Kidney epithelial cell (primary cell): ENCODE measurements around the gene C1QTNF2. TPM values are rescaled to one million over a fixed set of nuclear protein-coding genes. Genes with fewer than 3 reads are reported as not detected.
"Not testable (repeated sequence)": the region's sequence is repeated elsewhere in the genome, so short reads cannot be mapped to it uniquely, and the experiment has no call there.

ENCODE experiments used
- DNase-seq: peaks from one replicate; pipeline ENCODE4 v3.0.0-alpha.2; 2010; ENCODE audit warnings: low read depth
- H3K27me3 ChIP-seq: 2 replicates; pipeline ENCODE4 v1.6.0; 2011; ENCODE audit warnings: low read length; ENCODE audit not compliant: control insufficient read depth, insufficient read depth
- H3K36me3 ChIP-seq: 2 replicates; pipeline ENCODE4 v1.5.1; 2011; ENCODE audit warnings: low read length; ENCODE audit not compliant: control insufficient read depth, insufficient read depth
- H3K4me3 ChIP-seq: 2 replicates; pipeline ENCODE4 v1.5.1; 2011; ENCODE audit warnings: low read depth, mild to moderate bottlenecking, control low read depth, low read length
- total RNA-seq: library from RNA; depleted of rRNA; stranded (reverse); fragments of >200 nt; gene quantifications from 2 replicates; pipeline ENCODE4 v1.2.3, GENCODE V29; 2015
- TF ChIP-seq, protein P1 (sequence below): IDR thresholded peaks from 2 replicates; pipeline ENCODE4 v1.5.1; 2011; ENCODE audit warnings: mild to moderate bottlenecking, moderate library complexity, low read length, control low read depth, inconsistent platforms; ENCODE audit not compliant: insufficient read depth, poor library complexity, severe bottlenecking

C1QTNF2 gene
- total RNA-seq, 1 donor from 2014 or later: not detected

DNA sequence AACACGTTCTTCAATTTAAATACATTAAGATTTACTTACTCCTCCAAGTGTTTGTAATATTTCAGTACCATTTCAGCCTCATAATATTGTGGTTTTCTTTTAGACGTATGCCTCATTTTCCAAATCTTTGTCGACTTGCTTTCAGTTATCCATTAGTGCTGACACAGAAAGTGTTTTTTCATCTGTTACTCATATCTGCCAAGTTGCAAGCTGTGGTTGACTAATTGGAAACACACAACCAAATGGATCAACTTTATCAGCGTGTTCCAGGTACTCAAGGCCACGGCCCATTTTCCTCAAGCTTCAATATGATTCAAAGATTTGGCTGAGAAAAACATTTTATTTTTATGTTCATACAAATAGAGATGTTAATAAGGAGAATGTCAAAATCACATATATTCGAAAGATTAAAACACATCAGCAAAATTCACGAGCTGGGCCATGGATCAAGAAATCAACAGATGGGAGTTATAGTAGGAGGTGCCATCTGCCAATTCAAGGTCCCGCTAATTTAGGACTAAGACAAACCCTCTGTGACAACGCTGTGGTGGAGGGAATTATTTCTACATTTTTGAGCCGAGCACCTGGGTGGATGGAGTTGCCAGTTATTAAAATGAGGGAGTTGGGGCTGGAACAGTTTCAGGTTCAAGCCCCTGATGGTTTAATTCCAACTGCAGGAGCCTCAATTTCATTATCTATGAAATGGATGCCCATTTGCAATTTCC, 30.9 kb downstream of the C1QTNF2 start:
- TF ChIP-seq, protein P1, sequence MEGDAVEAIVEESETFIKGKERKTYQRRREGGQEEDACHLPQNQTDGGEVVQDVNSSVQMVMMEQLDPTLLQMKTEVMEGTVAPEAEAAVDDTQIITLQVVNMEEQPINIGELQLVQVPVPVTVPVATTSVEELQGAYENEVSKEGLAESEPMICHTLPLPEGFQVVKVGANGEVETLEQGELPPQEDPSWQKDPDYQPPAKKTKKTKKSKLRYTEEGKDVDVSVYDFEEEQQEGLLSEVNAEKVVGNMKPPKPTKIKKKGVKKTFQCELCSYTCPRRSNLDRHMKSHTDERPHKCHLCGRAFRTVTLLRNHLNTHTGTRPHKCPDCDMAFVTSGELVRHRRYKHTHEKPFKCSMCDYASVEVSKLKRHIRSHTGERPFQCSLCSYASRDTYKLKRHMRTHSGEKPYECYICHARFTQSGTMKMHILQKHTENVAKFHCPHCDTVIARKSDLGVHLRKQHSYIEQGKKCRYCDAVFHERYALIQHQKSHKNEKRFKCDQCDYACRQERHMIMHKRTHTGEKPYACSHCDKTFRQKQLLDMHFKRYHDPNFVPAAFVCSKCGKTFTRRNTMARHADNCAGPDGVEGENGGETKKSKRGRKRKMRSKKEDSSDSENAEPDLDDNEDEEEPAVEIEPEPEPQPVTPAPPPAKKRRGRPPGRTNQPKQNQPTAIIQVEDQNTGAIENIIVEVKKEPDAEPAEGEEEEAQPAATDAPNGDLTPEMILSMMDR: no peak
- H3K27me3 ChIP-seq: no peaks in the 10 kb centered on the region
- no peak overlapping the region for H3K4me3 ChIP-seq
- no peaks in the 10 kb centered on the region for H3K36me3 ChIP-seq
- no peak for DNase-seq

DNA sequence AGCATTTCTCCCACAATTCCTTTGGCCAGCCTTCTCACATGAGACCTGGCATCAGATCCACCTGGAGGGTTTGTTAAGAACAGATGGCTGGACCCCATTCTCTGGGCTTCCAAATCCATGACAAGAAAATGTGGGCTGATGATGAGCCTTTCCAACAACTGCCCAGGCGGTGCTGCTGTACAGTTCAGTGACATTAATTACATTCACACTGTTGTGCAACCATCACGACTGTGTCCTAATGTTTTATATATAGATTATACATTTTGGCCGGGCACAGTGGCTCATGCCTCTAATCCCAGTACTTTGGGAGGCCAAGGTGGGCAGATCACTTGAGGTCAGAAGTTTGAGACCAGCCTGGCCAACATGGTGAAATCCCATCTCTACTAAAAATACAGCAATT, 35.7 kb downstream of the C1QTNF2 start:
- H3K27me3 ChIP-seq, H3K36me3 ChIP-seq, H3K4me3 ChIP-seq, DNase-seq: not testable (repeated sequence)

DNA sequence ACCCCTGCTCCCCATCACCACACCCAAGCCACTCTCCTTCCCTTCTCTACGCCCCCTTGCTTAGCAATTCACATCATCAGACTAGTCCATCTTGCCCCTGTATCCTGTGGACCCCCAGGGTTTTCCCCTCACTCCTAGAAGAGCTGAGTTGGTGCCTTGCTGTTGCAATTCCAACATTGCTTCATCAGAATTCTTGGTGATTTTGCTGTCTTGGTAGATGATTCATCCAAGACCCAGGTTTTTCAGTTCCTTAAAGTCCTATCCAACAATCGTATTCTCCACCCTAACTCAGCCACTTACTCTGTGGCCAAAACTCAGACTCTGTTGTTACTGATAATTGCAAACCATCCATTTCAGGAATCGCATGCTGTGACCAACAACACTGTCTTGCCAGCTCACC, 36.7 kb downstream of the C1QTNF2 start:
- H3K27me3 ChIP-seq: no peaks in the 10 kb centered on the region
- DNase-seq: no peak
- TF ChIP-seq, protein P1: no peak

DNA sequence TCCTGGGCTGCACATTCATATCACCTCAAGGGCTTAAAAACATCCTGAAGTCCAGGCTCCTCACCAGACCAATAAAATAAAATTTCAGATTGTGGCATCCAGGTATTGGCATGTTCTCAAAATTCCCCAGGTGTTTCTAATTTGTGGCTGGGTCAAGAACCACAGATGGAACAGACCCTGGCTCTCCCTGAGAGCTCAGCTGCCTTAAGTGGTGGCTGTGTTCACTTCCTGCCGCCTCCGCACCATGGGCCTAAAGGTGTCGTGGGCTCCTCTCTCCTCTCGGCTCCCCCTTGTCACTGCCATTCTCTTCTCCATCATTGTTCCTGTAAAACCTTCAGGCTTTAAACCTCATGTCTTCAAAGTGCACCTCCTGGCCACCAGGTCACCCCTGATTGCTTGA, 40.2 kb downstream of the C1QTNF2 start:
- TF ChIP-seq, protein P1: no peak
- Histone ChIP-seq H3K4me3 (no peak overlapping the region), H3K36me3 (no peaks in the 10 kb centered on the region), H3K27me3 (no peaks in the 10 kb centered on the region)
- no peak for DNase-seq

More for the DNA sequence above, 36.7 kb downstream of the C1QTNF2 start:
- Histone ChIP-seq H3K4me3 (no peak overlapping the region), H3K36me3 (no peaks in the 10 kb centered on the region)

DNA sequence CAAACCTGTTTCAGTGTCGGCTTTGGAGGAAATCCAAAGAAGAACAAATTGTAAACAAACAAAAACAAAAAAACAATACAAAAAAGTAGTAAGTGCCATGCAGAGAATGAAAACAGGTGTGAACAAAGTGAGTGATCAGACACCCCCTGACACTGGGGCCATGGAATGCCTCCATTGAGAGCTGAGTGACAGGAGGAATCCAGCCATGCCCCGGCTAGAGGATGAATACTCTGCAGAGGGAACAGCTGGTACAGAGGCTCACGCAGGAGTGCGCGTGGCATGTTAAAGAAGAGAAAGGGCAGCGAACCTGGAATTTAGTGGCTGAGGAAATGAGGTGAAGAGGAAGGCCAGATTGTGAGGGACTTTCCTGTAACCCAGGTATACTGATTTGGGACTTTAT, 42.6 kb downstream of the C1QTNF2 start:
- Histone ChIP-seq H3K36me3 (no peaks in the 10 kb centered on the region), H3K4me3 (no peak overlapping the region), H3K27me3 (no peaks in the 10 kb centered on the region)
- no peak for DNase-seq
- TF ChIP-seq, protein P1: no peak

DNA sequence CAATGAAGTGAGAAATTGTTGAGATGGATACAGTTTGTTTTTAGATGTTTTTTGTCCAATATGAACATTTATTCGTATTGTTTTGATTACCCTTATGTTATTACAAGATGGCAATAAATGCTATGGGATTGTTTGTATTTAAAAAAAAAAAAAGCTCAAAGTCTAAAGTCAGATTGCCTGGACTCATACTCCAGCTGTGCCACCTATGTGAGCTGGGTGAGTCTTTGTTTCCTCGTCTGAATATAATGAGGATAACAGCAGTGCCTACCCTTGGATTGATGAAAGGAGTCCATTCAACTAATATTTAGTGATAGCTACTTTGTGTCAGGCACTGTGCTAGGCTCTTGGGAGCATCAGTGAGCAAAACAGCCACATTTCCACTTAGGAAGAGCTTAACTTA, 43.4 kb downstream of the C1QTNF2 start:
- no peaks in the 10 kb centered on the region for H3K27me3 ChIP-seq
- TF ChIP-seq, protein P1: no peak
- no peak for DNase-seq
- no peak overlapping the region for H3K4me3 ChIP-seq
- H3K36me3 ChIP-seq: no peaks in the 10 kb centered on the region
